Endothelial cell of umbilical vein (primary cell): ENCODE results near the gene CCDC7.
"Not testable (repeated sequence)": the region's sequence is repeated elsewhere in the genome, so short reads cannot be mapped to it uniquely, and the experiment has no call there.

Experiments
- FOS ChIP-seq: IDR thresholded peaks from 2 replicates; pipeline ENCODE4 v1.6.1; 2011; ENCODE audit warnings: mild to moderate bottlenecking, low read length, moderate library complexity, borderline replicate concordance; ENCODE audit not compliant: insufficient read depth
- TF ChIP-seq, protein P1 (sequence below), 2 donors: IDR thresholded peaks; 1 replicate in 1 of 2; 2 replicates in 1 of 2; pipeline ENCODE4 v1.5.1; 2011; ENCODE audit warnings: low read length in 2 of 2, mild to moderate bottlenecking in 2 of 2, moderate library complexity in 2 of 2, control low read depth in 1 of 2, inconsistent platforms in 1 of 2, low read depth in 1 of 2; ENCODE audit not compliant: insufficient read depth in 1 of 2; ENCODE audit errors: extremely low read depth in 1 of 2

- TF ChIP-seq FOS = not testable (repeated sequence)
- TF ChIP-seq, protein P1, sequence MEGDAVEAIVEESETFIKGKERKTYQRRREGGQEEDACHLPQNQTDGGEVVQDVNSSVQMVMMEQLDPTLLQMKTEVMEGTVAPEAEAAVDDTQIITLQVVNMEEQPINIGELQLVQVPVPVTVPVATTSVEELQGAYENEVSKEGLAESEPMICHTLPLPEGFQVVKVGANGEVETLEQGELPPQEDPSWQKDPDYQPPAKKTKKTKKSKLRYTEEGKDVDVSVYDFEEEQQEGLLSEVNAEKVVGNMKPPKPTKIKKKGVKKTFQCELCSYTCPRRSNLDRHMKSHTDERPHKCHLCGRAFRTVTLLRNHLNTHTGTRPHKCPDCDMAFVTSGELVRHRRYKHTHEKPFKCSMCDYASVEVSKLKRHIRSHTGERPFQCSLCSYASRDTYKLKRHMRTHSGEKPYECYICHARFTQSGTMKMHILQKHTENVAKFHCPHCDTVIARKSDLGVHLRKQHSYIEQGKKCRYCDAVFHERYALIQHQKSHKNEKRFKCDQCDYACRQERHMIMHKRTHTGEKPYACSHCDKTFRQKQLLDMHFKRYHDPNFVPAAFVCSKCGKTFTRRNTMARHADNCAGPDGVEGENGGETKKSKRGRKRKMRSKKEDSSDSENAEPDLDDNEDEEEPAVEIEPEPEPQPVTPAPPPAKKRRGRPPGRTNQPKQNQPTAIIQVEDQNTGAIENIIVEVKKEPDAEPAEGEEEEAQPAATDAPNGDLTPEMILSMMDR (IDR thresholded peaks at IDR 0.05; ENCODE audit: extremely low read depth in 1 of 2, insufficient read depth in 1 of 2, low read depth in 1 of 2, low read length in 2 of 2) = not testable (repeated sequence)
Observed at GRCh38 chr10:32601562-32601961, 155.6 kb downstream of the CCDC7 start.
